ENCODE data around the gene YEATS4.

Gene YEATS4

DNA sequence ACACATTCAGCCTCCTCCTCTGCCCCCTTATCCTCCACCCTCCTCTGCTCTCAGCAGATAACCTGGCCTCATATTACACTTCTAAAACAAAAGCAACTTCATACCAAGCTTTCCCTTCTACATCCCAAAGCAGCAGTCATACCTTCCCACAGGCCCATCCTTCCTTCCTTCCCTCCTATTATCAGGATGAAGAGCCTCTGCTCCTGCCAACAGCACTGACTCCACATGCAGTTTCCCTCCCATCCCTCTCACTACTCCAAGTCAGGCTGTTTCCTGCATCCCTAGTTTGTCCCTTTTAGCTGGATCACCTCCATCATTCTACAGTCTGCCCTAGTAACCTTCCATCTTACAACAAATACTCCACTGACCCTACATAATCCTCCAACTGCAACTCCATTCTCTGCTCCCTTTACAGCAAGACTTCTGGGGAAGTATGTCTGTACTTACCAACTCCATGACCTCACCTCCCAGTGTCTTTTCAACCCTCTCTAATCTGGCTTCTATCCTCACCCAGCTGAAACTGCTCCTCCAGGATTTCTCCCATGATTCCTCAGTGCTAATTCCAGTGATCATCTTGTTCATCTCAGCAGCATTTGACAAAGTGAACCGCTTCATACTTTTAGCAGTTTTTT, 4.9 kb upstream of the YEATS4 start:
- no peaks in the 10 kb centered on the region for H3K27me3 ChIP-seq (ENCODE audit: control insufficient read depth, insufficient read depth, low read length)
- no peak overlapping the region for H3K4me3 ChIP-seq (ENCODE audit: low read depth, low read length)
- H3K9me3 ChIP-seq (ENCODE audit: control insufficient read depth, insufficient read depth, low read length) = no peaks in the 10 kb centered on the region
- peaks cover 4% of the 10 kb centered on the region for H3K4me1 ChIP-seq (ENCODE audit: control insufficient read depth, insufficient read depth, low read length)
- H3K27ac ChIP-seq (ENCODE audit: low read depth, low read length) = no peak overlapping the region
- no peaks in the 10 kb centered on the region for H3K36me3 ChIP-seq (ENCODE audit: control insufficient read depth, insufficient read depth, low read length)
- no peak overlapping the region for H3K9ac ChIP-seq (ENCODE audit: low read depth, low read length)

DNA sequence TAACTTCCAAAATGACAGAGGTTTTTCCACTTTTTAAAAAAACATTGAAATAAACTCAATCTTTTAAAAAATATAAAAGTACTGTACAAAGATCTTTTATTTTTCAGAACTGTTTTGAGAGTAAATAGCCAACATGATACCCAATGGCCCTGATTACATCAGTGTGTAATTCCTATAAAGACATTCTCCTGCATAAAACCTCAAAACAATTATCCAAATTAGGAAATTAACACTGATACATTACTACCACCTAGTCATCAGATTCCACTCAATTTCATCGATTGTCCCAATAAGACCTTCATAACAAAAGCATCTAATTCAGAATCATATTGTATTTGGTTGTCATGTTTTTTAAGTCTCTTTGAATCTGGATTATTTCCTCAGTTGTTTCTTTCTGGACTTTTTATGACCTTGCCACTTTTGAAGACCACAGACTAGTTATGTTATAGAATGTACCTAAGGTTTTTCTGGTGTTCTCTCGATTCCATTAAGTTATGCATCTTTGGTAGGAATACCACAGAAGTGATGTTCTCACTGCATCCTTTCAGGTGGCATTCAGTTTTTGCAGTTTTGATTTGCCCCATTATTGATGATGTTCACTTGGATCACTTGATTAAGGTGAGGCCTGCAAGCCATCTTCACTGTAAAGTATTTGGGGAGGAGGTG, 4.0 kb upstream of the YEATS4 start:
- Histone ChIP-seq H3K27ac (ENCODE audit: low read depth, low read length) (no peak overlapping the region), H3K27me3 (ENCODE audit: control insufficient read depth, insufficient read depth, low read length) (no peaks in the 10 kb centered on the region), H3K9ac (ENCODE audit: low read depth, low read length) (no peak overlapping the region), H3K36me3 (ENCODE audit: control insufficient read depth, insufficient read depth, low read length) (no peaks in the 10 kb centered on the region), H3K4me3 (ENCODE audit: low read depth, low read length) (no peak overlapping the region), H3K4me1 (ENCODE audit: control insufficient read depth, insufficient read depth, low read length) (peaks cover 4% of the 10 kb centered on the region), H3K9me3 (ENCODE audit: control insufficient read depth, insufficient read depth, low read length) (no peaks in the 10 kb centered on the region)

- Histone ChIP-seq H3K9me3 (ENCODE audit: control insufficient read depth, insufficient read depth, low read length) (no peaks in the 10 kb centered on the region), H3K27me3 (ENCODE audit: control insufficient read depth, insufficient read depth, low read length) (no peaks in the 10 kb centered on the region), H3K4me1 (ENCODE audit: control insufficient read depth, insufficient read depth, low read length) (peaks cover 4% of the 10 kb centered on the region), H3K9ac (ENCODE audit: low read depth, low read length) (peak overlapping the region; percentile 96), H3K27ac (ENCODE audit: low read depth, low read length) (peak overlapping the region; percentile 95), H3K36me3 (ENCODE audit: control insufficient read depth, insufficient read depth, low read length) (peaks cover 24% of the 10 kb centered on the region), H3K4me3 (ENCODE audit: low read depth, low read length) (peak overlapping the region; percentile 74)
Measured at GRCh38 chr12:69360348-69360672, 767 bp downstream of the YEATS4 start.

GRCh38 chr12:69366796-69367195, 7.3 kb downstream of the YEATS4 start:
- H3K9me3 ChIP-seq (ENCODE audit: control insufficient read depth, insufficient read depth, low read length) = 0 out of 2 replicates have a peak, but pooled peaks cover 2% of the 10 kb centered on the region
- H3K27me3 ChIP-seq (ENCODE audit: control insufficient read depth, insufficient read depth, low read length) = no peaks in the 10 kb centered on the region
- H3K36me3 ChIP-seq (ENCODE audit: control insufficient read depth, insufficient read depth, low read length) = peaks cover 84% of the 10 kb centered on the region
- no peak overlapping the region for H3K27ac ChIP-seq (ENCODE audit: low read depth, low read length)
- no peaks in the 10 kb centered on the region for H3K4me1 ChIP-seq (ENCODE audit: control insufficient read depth, insufficient read depth, low read length)
- no peak overlapping the region for H3K9ac ChIP-seq (ENCODE audit: low read depth, low read length)
- H3K4me3 ChIP-seq (ENCODE audit: low read depth, low read length) = no peak overlapping the region

DNA sequence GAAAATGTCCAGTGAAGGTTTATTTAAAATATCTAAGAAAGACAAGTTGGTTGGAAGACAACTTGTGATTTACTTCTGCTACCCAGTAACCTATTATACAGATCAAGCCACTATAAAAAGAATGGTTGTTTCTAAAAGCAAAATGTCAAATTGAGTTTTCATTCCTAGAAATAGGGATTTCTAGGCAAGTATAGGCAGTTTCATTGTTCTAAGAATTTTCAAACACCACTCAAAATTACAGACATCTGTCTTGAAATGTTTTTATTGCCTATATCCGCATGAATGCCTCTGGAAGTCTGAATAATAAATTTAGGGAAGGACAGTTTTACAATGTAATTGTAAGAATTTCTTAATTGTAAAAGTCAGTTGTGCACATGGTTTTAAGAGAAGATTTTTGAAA, 8.6 kb downstream of the YEATS4 start:
- H3K36me3 ChIP-seq (ENCODE audit: control insufficient read depth, insufficient read depth, low read length) = peaks cover 87% of the 10 kb centered on the region
- H3K27me3 ChIP-seq (ENCODE audit: control insufficient read depth, insufficient read depth, low read length) = no peaks in the 10 kb centered on the region
- H3K9ac ChIP-seq (ENCODE audit: low read depth, low read length) = no peak overlapping the region
- no peak overlapping the region for H3K27ac ChIP-seq (ENCODE audit: low read depth, low read length)
- no peaks in the 10 kb centered on the region for H3K4me1 ChIP-seq (ENCODE audit: control insufficient read depth, insufficient read depth, low read length)
- H3K4me3 ChIP-seq (ENCODE audit: low read depth, low read length) = no peak overlapping the region
- peaks cover 7% of the 10 kb centered on the region; the same call in 1 of the 2 replicates for H3K9me3 ChIP-seq (ENCODE audit: control insufficient read depth, insufficient read depth, low read length)

- H3K27me3 ChIP-seq (ENCODE audit: control insufficient read depth, insufficient read depth, low read length) = no peaks in the 10 kb centered on the region
- H3K4me3 ChIP-seq (ENCODE audit: low read depth, low read length) = no peak overlapping the region
- no peaks in the 10 kb centered on the region for H3K4me1 ChIP-seq (ENCODE audit: control insufficient read depth, insufficient read depth, low read length)
- peaks cover 50% of the 10 kb centered on the region for H3K36me3 ChIP-seq (ENCODE audit: control insufficient read depth, insufficient read depth, low read length)
- H3K9me3 ChIP-seq (ENCODE audit: control insufficient read depth, insufficient read depth, low read length) = no peaks in the 10 kb centered on the region
- no peak overlapping the region for H3K27ac ChIP-seq (ENCODE audit: low read depth, low read length)
- no peak overlapping the region for H3K9ac ChIP-seq (ENCODE audit: low read depth, low read length)
Measured at GRCh38 chr12:69383074-69383473, 23.5 kb downstream of the YEATS4 start.

DNA sequence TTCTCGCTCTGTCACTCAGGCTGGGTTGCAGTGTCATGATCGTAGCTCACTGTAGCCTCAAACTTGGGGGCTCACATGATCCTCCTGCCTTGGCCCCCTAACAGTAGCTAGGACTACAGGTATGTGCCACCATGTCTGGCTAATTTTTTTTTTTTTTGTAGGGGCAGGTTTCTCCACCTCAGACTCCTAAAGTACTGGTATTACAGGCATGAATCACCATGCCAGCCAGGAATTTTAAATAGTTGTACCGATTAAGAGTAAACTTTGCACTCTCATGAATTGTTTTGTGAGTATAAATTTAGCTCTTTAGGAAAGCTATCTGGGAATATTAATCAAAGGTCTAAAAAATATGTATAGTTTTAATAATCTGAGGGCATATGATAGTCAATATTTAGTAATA, 25.5 kb downstream of the YEATS4 start:
- Histone ChIP-seq H3K9me3 (ENCODE audit: control insufficient read depth, insufficient read depth, low read length) (no peaks in the 10 kb centered on the region), H3K4me1 (ENCODE audit: control insufficient read depth, insufficient read depth, low read length) (no peaks in the 10 kb centered on the region), H3K4me3 (ENCODE audit: low read depth, low read length) (no peak overlapping the region), H3K27ac (ENCODE audit: low read depth, low read length) (no peak overlapping the region), H3K9ac (ENCODE audit: low read depth, low read length) (no peak overlapping the region), H3K27me3 (ENCODE audit: control insufficient read depth, insufficient read depth, low read length) (no peaks in the 10 kb centered on the region), H3K36me3 (ENCODE audit: control insufficient read depth, insufficient read depth, low read length) (peaks cover 38% of the 10 kb centered on the region)

DNA sequence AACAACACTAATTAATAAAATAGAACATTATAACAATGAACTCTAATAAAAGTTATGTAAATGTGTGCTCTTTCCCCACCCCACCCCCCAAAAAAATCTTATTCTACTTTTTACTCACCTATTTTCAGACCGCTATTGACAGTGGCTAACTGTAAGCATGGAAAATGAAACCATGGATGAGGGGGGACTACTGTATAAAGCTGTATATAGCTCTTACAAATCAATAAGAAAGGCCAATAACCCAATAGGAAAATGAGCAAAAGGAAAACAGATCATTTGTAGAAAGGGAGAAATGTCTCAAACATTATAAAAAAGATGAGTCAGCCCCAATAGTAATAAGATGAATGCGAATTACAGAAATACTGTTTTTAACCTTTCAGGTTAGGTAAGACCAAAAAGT, 27.4 kb downstream of the YEATS4 start:
- H3K27me3 ChIP-seq (ENCODE audit: control insufficient read depth, insufficient read depth, low read length) = no peaks in the 10 kb centered on the region
- no peak overlapping the region for H3K9ac ChIP-seq (ENCODE audit: low read depth, low read length)
- no peaks in the 10 kb centered on the region for H3K4me1 ChIP-seq (ENCODE audit: control insufficient read depth, insufficient read depth, low read length)
- no peak overlapping the region for H3K4me3 ChIP-seq (ENCODE audit: low read depth, low read length)
- H3K27ac ChIP-seq (ENCODE audit: low read depth, low read length) = no peak overlapping the region
- H3K9me3 ChIP-seq (ENCODE audit: control insufficient read depth, insufficient read depth, low read length) = no peaks in the 10 kb centered on the region
- H3K36me3 ChIP-seq (ENCODE audit: control insufficient read depth, insufficient read depth, low read length) = peaks cover 49% of the 10 kb centered on the region

DNA sequence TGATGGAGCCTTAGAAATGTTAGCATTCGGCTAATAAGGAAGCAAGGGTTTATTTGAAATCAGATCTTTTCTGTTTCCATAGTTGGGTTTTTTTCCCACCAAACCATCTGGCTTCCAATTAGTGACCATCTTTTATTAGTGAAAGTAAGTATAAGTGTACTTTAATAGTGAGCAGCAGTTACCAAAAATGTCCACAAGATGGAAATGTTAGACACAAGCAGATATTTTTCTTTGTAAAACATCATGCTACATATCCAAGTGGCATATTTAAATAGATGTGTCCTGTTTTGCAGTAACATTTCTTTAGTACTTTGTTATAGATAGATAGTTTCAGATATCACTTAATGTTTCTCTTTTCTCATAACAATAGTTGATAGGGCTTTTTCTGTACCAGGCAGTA, 28.8 kb downstream of the YEATS4 start:
- Histone ChIP-seq H3K36me3 (ENCODE audit: control insufficient read depth, insufficient read depth, low read length) (peaks cover 46% of the 10 kb centered on the region), H3K27me3 (ENCODE audit: control insufficient read depth, insufficient read depth, low read length) (no peaks in the 10 kb centered on the region), H3K27ac (ENCODE audit: low read depth, low read length) (no peak overlapping the region), H3K4me3 (ENCODE audit: low read depth, low read length) (no peak overlapping the region), H3K9me3 (ENCODE audit: control insufficient read depth, insufficient read depth, low read length) (no peaks in the 10 kb centered on the region), H3K9ac (ENCODE audit: low read depth, low read length) (no peak overlapping the region), H3K4me1 (ENCODE audit: control insufficient read depth, insufficient read depth, low read length) (no peaks in the 10 kb centered on the region)

DNA sequence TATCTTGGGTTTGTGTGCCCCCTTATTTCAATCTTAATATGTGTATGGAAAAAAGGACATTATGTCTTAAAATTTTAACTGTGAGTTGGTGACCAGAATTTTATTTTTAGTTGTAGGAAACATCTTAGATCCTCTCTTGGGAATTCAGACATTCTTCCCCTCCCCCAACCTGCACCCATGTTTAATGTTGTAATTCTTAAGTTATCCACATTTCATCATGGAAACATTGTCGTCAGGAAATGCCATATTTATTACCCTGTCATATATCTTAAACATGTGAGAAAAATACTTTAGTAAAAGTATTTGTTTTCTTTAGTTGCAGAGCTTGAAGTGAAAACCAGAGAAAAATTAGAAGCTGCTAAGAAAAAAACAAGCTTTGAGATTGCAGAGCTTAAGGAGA, 30.3 kb downstream of the YEATS4 start:
- no peaks in the 10 kb centered on the region for H3K27me3 ChIP-seq (ENCODE audit: control insufficient read depth, insufficient read depth, low read length)
- no peaks in the 10 kb centered on the region for H3K9me3 ChIP-seq (ENCODE audit: control insufficient read depth, insufficient read depth, low read length)
- H3K4me3 ChIP-seq (ENCODE audit: low read depth, low read length) = no peak overlapping the region
- H3K36me3 ChIP-seq (ENCODE audit: control insufficient read depth, insufficient read depth, low read length) = peaks cover 39% of the 10 kb centered on the region
- no peak overlapping the region for H3K27ac ChIP-seq (ENCODE audit: low read depth, low read length)
- H3K9ac ChIP-seq (ENCODE audit: low read depth, low read length) = no peak overlapping the region
- no peaks in the 10 kb centered on the region for H3K4me1 ChIP-seq (ENCODE audit: control insufficient read depth, insufficient read depth, low read length)

GRCh38 chr12:69392179-69392928, 32.8 kb downstream of the YEATS4 start:
- no peak overlapping the region for H3K4me3 ChIP-seq (ENCODE audit: low read depth, low read length)
- no peaks in the 10 kb centered on the region for H3K4me1 ChIP-seq (ENCODE audit: control insufficient read depth, insufficient read depth, low read length)
- H3K9me3 ChIP-seq (ENCODE audit: control insufficient read depth, insufficient read depth, low read length) = no peaks in the 10 kb centered on the region
- H3K27me3 ChIP-seq (ENCODE audit: control insufficient read depth, insufficient read depth, low read length) = no peaks in the 10 kb centered on the region
- H3K36me3 ChIP-seq (ENCODE audit: control insufficient read depth, insufficient read depth, low read length) = peaks cover 32% of the 10 kb centered on the region
- no peak overlapping the region for H3K27ac ChIP-seq (ENCODE audit: low read depth, low read length)
- no peak overlapping the region for H3K9ac ChIP-seq (ENCODE audit: low read depth, low read length)
